GM21381 (cell line): ENCODE results near the gene MAN2B2.
"Not testable (repeated sequence)": the region's sequence is repeated elsewhere in the genome, so short reads cannot be mapped to it uniquely, and the experiment has no call there.

Source experiments
- ATAC-seq: cut with Tn5 transposase; IDR thresholded peaks from one replicate; pipeline ENCODE4 v1.9.1; 2021; ENCODE audit warnings: mild to moderate bottlenecking, moderate library complexity; ENCODE audit not compliant: unreplicated experiment

MAN2B2 gene

GRCh38 chr4:6639137-6639680 is 64.2 kb downstream of the MAN2B2 start:
- ATAC-seq: no peak

- peak; percentile 83 for ATAC-seq
Measured at GRCh38 chr4:6640292-6641163, 65.5 kb downstream of the MAN2B2 start, which contains the start of gene MRFAP1. Gene MRFAP1 (plus strand): TSS chr4:6640685. CDS start chr4:6640863, 178 bp downstream.

GRCh38 chr4:6641164-6641970 is 66.4 kb downstream of the MAN2B2 start:
- peak; percentile 10 for ATAC-seq

GRCh38 chr4:6641971-6642320 is 67.0 kb downstream of the MAN2B2 start:
- no peak for ATAC-seq

- ATAC-seq: no peak
Measured at GRCh38 chr4:6643141-6643847, 68.3 kb downstream of the MAN2B2 start.

- no peak for ATAC-seq
Measured at GRCh38 chr4:6644792-6645530, 70.0 kb downstream of the MAN2B2 start.

- ATAC-seq: no peak
Measured at GRCh38 chr4:6647169-6647568, 72.2 kb downstream of the MAN2B2 start.

GRCh38 chr4:6647582-6648230 is 72.7 kb downstream of the MAN2B2 start:
- ATAC-seq: no peak

- ATAC-seq: no peak
Measured at GRCh38 chr4:6649216-6649615, 74.2 kb downstream of the MAN2B2 start.

GRCh38 chr4:6654211-6654610 is 79.2 kb downstream of the MAN2B2 start:
- not testable (repeated sequence) for ATAC-seq

- not testable (repeated sequence) for ATAC-seq
Measured at GRCh38 chr4:6655291-6655690, 80.3 kb downstream of the MAN2B2 start.

GRCh38 chr4:6655924-6656323 is 80.9 kb downstream of the MAN2B2 start:
- no peak for ATAC-seq

GRCh38 chr4:6657242-6658208 is 82.5 kb downstream of the MAN2B2 start:
- no peak for ATAC-seq

GRCh38 chr4:6658209-6658595 is 83.2 kb downstream of the MAN2B2 start:
- no peak for ATAC-seq

- ATAC-seq: no peak
Measured at GRCh38 chr4:6658597-6659075, 83.6 kb downstream of the MAN2B2 start.

- no peak for ATAC-seq
Measured at GRCh38 chr4:6659897-6660296, 84.9 kb downstream of the MAN2B2 start.

- no peak for ATAC-seq
Measured at GRCh38 chr4:6660430-6660829, 85.4 kb downstream of the MAN2B2 start.

- no peak for ATAC-seq
Measured at GRCh38 chr4:6662591-6662990, 87.6 kb downstream of the MAN2B2 start.
